PC-3 (cell line): ENCODE data around the gene NIPAL3. TPM values are rescaled to one million over a fixed set of nuclear protein-coding genes. Genes with fewer than 3 reads are reported as not detected.

Source experiments
- ATAC-seq: fragments of 200-7000 bp; cut with Tn5 transposase; 2 replicates; pipeline ENCODE4 v1.9.1; 2020; ENCODE audit warnings: mild to moderate bottlenecking, moderate library complexity
- BruUV-seq: library from RNA; stranded (reverse); fragments of 400-500 nt; replicated peaks from 2 replicates; lab custom pipeline; 2021; lab: Mats Ljungman, UMichigan
- CTCF ChIA-PET: fragments of 300-600 bp; sonication (Branson Sonifier 250); formaldehyde crosslinking; loops from one replicate; lab custom pipeline; 2022; ENCODE audit warnings: antibody characterized with exemption; lab: Charles Lee
- POLR2A ChIA-PET: fragments of 300-600 bp; sonication (Branson Sonifier 250); formaldehyde crosslinking; loops from one replicate; lab custom pipeline; 2022; ENCODE audit warnings: antibody characterized with exemption; ENCODE audit not compliant: unreplicated experiment; lab: Charles Lee
- DNase-seq: peaks from one replicate; pipeline ENCODE4 v3.0.0-alpha.2; 2015
- H2AFZ ChIP-seq: fragments of 300-600 bp; sonication (generic); 2 replicates; pipeline ENCODE4 v1.6.0; 2016; ENCODE audit warnings: antibody characterized with exemption, low read length
- H3F3A ChIP-seq: fragments of 300-600 bp; sonication (generic); one replicate; pipeline ENCODE4 v1.6.0; 2017; ENCODE audit warnings: antibody characterized with exemption, low read length, control low read depth, mild to moderate bottlenecking; ENCODE audit not compliant: unreplicated experiment
- H3K27ac ChIP-seq: fragments of 300-600 bp; sonication (generic); 2 replicates; pipeline ENCODE4 v1.5.1; 2016; ENCODE audit warnings: mild to moderate bottlenecking, low read length
- H3K27me3 ChIP-seq: fragments of 300-600 bp; sonication (generic); 2 replicates; pipeline ENCODE4 v1.6.1; 2016; ENCODE audit warnings: low read length, mixed read lengths
- H3K36me3 ChIP-seq: fragments of 300-600 bp; sonication (generic); 2 replicates; pipeline ENCODE4 v1.6.1; 2016; ENCODE audit warnings: low read depth, mixed run types, low read length, mixed read lengths
- H3K4me1 ChIP-seq: fragments of 300-600 bp; sonication (generic); 2 replicates; pipeline ENCODE4 v1.5.1; 2016; ENCODE audit warnings: low read length; ENCODE audit not compliant: insufficient read depth
- H3K4me2 ChIP-seq: fragments of 300-600 bp; sonication (generic); 2 replicates; pipeline ENCODE4 v1.6.0; 2016; ENCODE audit warnings: low read length
- H3K4me3 ChIP-seq: fragments of 300-600 bp; sonication (generic); 2 replicates; pipeline ENCODE4 v1.5.1; 2016; ENCODE audit warnings: mild to moderate bottlenecking, low read length, mixed read lengths
- H3K79me2 ChIP-seq: fragments of 300-600 bp; sonication (generic); 2 replicates; pipeline ENCODE4 v1.6.1; 2017; ENCODE audit warnings: low read length, mixed read lengths
- H3K9ac ChIP-seq: fragments of 300-600 bp; sonication (generic); 2 replicates; pipeline ENCODE4 v1.6.0; 2016; ENCODE audit warnings: mild to moderate bottlenecking, low read length
- H3K9me2 ChIP-seq: fragments of 300-600 bp; sonication (generic); replicated peaks from 2 replicates; pipeline ENCODE4 v1.6.1; 2016; ENCODE audit warnings: mixed run types, low read length, mixed read lengths
- H3K9me3 ChIP-seq: fragments of 300-600 bp; sonication (generic); 2 replicates; pipeline ENCODE4 v1.6.1; 2016; ENCODE audit warnings: low read length, mixed read lengths
- H4K20me1 ChIP-seq: fragments of 300-600 bp; sonication (generic); 2 replicates; pipeline ENCODE4 v1.6.1; 2016; ENCODE audit warnings: low read length, mixed read lengths
- CTCF ChIP-seq: fragments of 300-600 bp; sonication (generic); conservative IDR thresholded peaks from 2 replicates; pipeline ENCODE4 v1.5.1; 2017; ENCODE audit warnings: antibody characterized with exemption, low read depth, mild to moderate bottlenecking, low read length
- EZH2 ChIP-seq: fragments of 300-600 bp; sonication (generic); IDR thresholded peaks from one replicate; pipeline ENCODE4 v1.6.1; 2017; ENCODE audit warnings: antibody characterized with exemption, mild to moderate bottlenecking, low read length; ENCODE audit not compliant: unreplicated experiment
- EZH2phosphoT487 ChIP-seq: fragments of 300-600 bp; sonication (generic); IDR thresholded peaks from 2 replicates; pipeline ENCODE4 v1.6.1; 2018; ENCODE audit warnings: mild to moderate bottlenecking, antibody characterized with exemption, low read length, borderline replicate concordance
- intact Hi-C: fragments of 100-400 bp; cut with micrococcal nuclease; formaldehyde crosslinking; loops from 2 replicates; pipeline ENCODE4 v1.9.0; 2023
- total RNA-seq: library from RNA; depleted of rRNA; stranded (reverse); fragments of >200 nt; gene quantifications from 2 replicates; pipeline ENCODE4 v1.2.3, GENCODE V29; 2014

Gene NIPAL3
- total RNA-seq, 1 experiment from 2014 or later: 35.2 TPM

- Histone ChIP-seq H3K4me1 (peaks cover 49% of the 10 kb centered on the region), H3K9me3 (no peaks in the 10 kb centered on the region), H3K79me2 (peaks cover 57% of the 10 kb centered on the region), H3F3A (peaks cover 10% of the 10 kb centered on the region), H3K9ac (peak overlapping the region; percentile 62), H3K4me2 (peak overlapping the region; percentile 97), H3K27ac (peak overlapping the region; percentile 94), H3K9me2 (no peaks in the 10 kb centered on the region), H4K20me1 (no peaks in the 10 kb centered on the region), H3K4me3 (peak overlapping the region; percentile 89), H3K36me3 (peaks cover 20% of the 10 kb centered on the region), H2AFZ (no peak overlapping the region), H3K27me3 (no peaks in the 10 kb centered on the region)
- ATAC-seq (peak; percentile 26), DNase-seq (peak; percentile 73)
- TF ChIP-seq EZH2phosphoT487 (no peak), CTCF (no peak), EZH2 (no peak)
- CTCF ChIA-PET: interaction anchor here (0.7 to 1.0 kb wide), 4 partner anchors 24 to 267 kb away, joined by 3 to 6 read pairs (median 4); no protein-coding TSS in a partner anchor
- intact Hi-C loops: loop anchor here (2.0 to 5.0 kb wide), 4 partner anchors 45 to 217 kb away; partner anchors contain the start of gene RCAN3
- BruUV-seq: no TSS peak
- POLR2A ChIA-PET: interaction anchor here (0.6 to 1.1 kb wide), 6 partner anchors 18 to 1820 kb away, joined by 3 to 7 read pairs (median 4); partner anchors contain the start of gene RCAN3
Measured at GRCh38 chr1:24417681-24418080, 2.1 kb downstream of the NIPAL3 start.

GRCh38 chr1:24418898-24419628, 3.5 kb downstream of the NIPAL3 start:
- ChIA-PET CTCF (interaction anchor here (0.5 to 0.9 kb wide), 4 partner anchors 19 to 220 kb away, joined by 3 to 7 read pairs (median 4); no protein-coding TSS in a partner anchor), POLR2A (interaction anchor here (0.5 kb wide), 2 partner anchors 83 to 269 kb away, joined by 7 to 11 read pairs; no protein-coding TSS in a partner anchor)
- peaks cover 10% of the 10 kb centered on the region for H3F3A ChIP-seq
- peaks cover 20% of the 10 kb centered on the region for H3K36me3 ChIP-seq
- ATAC-seq (peak; percentile 32), DNase-seq (peak; percentile 88)
- TF ChIP-seq EZH2phosphoT487: no peak
- no peak for TF ChIP-seq EZH2
- TF ChIP-seq CTCF: no peak
- peak overlapping the region; percentile 94 for H3K27ac ChIP-seq
- H4K20me1 ChIP-seq: no peaks in the 10 kb centered on the region
- peaks cover 42% of the 10 kb centered on the region for H3K4me1 ChIP-seq
- H3K9ac ChIP-seq: peak overlapping the region; percentile 62
- peak overlapping the region; percentile 22 for H2AFZ ChIP-seq
- peak overlapping the region; percentile 89 for H3K4me3 ChIP-seq
- TSS peak; percentile 44 for BruUV-seq
- no peaks in the 10 kb centered on the region for H3K9me2 ChIP-seq
- H3K9me3 ChIP-seq: no peaks in the 10 kb centered on the region
- intact Hi-C loops: loop anchor here (1.0 to 5.0 kb wide), 4 partner anchors 43 to 216 kb away; no protein-coding TSS in a partner anchor
- no peaks in the 10 kb centered on the region for H3K27me3 ChIP-seq
- peaks cover 54% of the 10 kb centered on the region for H3K79me2 ChIP-seq
- H3K4me2 ChIP-seq: peak overlapping the region; percentile 97

- Histone ChIP-seq H3K4me1 (peaks cover 36% of the 10 kb centered on the region), H3K79me2 (peaks cover 54% of the 10 kb centered on the region), H3F3A (peaks cover 10% of the 10 kb centered on the region), H3K9me3 (no peaks in the 10 kb centered on the region), H3K9me2 (no peaks in the 10 kb centered on the region), H3K27me3 (no peaks in the 10 kb centered on the region), H3K4me2 (no peak overlapping the region), H4K20me1 (no peaks in the 10 kb centered on the region), H3K4me3 (no peak overlapping the region), H2AFZ (no peak overlapping the region), H3K27ac (no peak overlapping the region), H3K36me3 (peaks cover 22% of the 10 kb centered on the region), H3K9ac (no peak overlapping the region)
- CTCF ChIA-PET: no interaction called here
- BruUV-seq: no TSS peak
- intact Hi-C loops: no loop called here
- DNase-seq (no peak), ATAC-seq (no peak)
- TF ChIP-seq EZH2: no peak
- no peak for TF ChIP-seq EZH2phosphoT487
- TF ChIP-seq CTCF: no peak
- POLR2A ChIA-PET: no interaction called here
Measured at GRCh38 chr1:24420547-24420946, 4.9 kb downstream of the NIPAL3 start.
